Measurements from ENCODE around the gene NLRC4. TPM values are rescaled to one million over a fixed set of nuclear protein-coding genes. Genes with fewer than 3 reads are reported as not detected.
"Not testable (repeated sequence)": the region's sequence is repeated elsewhere in the genome, so short reads cannot be mapped to it uniquely, and the experiment has no call there.

NLRC4 gene
- not detected for total RNA-seq

GRCh38 chr2:32264422-32265105 lies at the start of gene NLRC4:
NLRC4 (minus strand) TSS chr2:32264886; CDS start chr2:32256775, 8,111 bp downstream.
- CTCF ChIA-PET, result no interaction called here
- POLR2A ChIA-PET, result no interaction called here

- POLR2A ChIA-PET, result no interaction called here
These were observed 45.9 kb upstream of the NLRC4 start for GRCh38 chr2:32310577-32310976.

GRCh38 chr2:32293966-32294562 lies 29.4 kb upstream of the NLRC4 start:
- CTCF ChIA-PET, POLR2A ChIA-PET: not testable (repeated sequence)

More at GRCh38 chr2:32310577-32310976, 45.9 kb upstream of the NLRC4 start:
- CTCF ChIA-PET, result no interaction called here

GRCh38 chr2:32293493-32293892 lies 28.8 kb upstream of the NLRC4 start:
- POLR2A ChIA-PET, CTCF ChIA-PET: not testable (repeated sequence)

- POLR2A ChIA-PET, result no interaction called here
These were observed 27.1 kb upstream of the NLRC4 start for GRCh38 chr2:32291746-32292145.

GRCh38 chr2:32290000-32290339 lies 25.3 kb upstream of the NLRC4 start:
- POLR2A ChIA-PET, result no interaction called here
- CTCF ChIA-PET, result interaction anchor here (0.7 kb wide), 1 partner anchor 123 kb away, joined by 3 read pairs; no protein-coding TSS in a partner anchor

More at GRCh38 chr2:32291746-32292145, 27.1 kb upstream of the NLRC4 start:
- CTCF ChIA-PET, result no interaction called here

- ChIA-PET POLR2A (interaction anchor here (0.6 kb wide), 1 partner anchor 77 kb away, joined by 7 read pairs; no protein-coding TSS in a partner anchor), CTCF (interaction anchor here (0.7 kb wide), 1 partner anchor 122 kb away, joined by 3 read pairs; no protein-coding TSS in a partner anchor)
These were observed 24.7 kb upstream of the NLRC4 start for GRCh38 chr2:32289165-32289999.

GRCh38 chr2:32284321-32284720 lies 19.6 kb upstream of the NLRC4 start:
- ChIA-PET CTCF (no interaction called here), POLR2A (no interaction called here)

- POLR2A ChIA-PET, result no interaction called here
- CTCF ChIA-PET, result interaction anchor here (0.6 to 0.7 kb wide), 2 partner anchors 68 to 905 kb away, joined by 3 to 5 read pairs; no protein-coding TSS in a partner anchor
These were observed 13.8 kb upstream of the NLRC4 start for GRCh38 chr2:32278478-32278853.

- CTCF ChIA-PET, result interaction anchor here (0.6 kb wide), 1 partner anchor 67 kb away, joined by 3 read pairs; no protein-coding TSS in a partner anchor
- POLR2A ChIA-PET, result no interaction called here
These were observed 13.2 kb upstream of the NLRC4 start, which contains the start of gene YIPF4 for GRCh38 chr2:32277674-32278477. YIPF4 (plus strand) TSS chr2:32277904; CDS start chr2:32278156, 252 bp downstream.

- CTCF ChIA-PET, result no interaction called here
- POLR2A ChIA-PET, result no interaction called here
These were observed 12.6 kb upstream of the NLRC4 start for GRCh38 chr2:32277363-32277673.

GRCh38 chr2:32275790-32276189 lies 11.1 kb upstream of the NLRC4 start:
- CTCF ChIA-PET, POLR2A ChIA-PET: not testable (repeated sequence)

- ChIA-PET CTCF (no interaction called here), POLR2A (no interaction called here)
These were observed 9.6 kb upstream of the NLRC4 start for GRCh38 chr2:32274289-32274688.

- CTCF ChIA-PET, result no interaction called here
These were observed 7.6 kb upstream of the NLRC4 start for GRCh38 chr2:32272279-32272678.

GRCh38 chr2:32271063-32271462 lies 6.4 kb upstream of the NLRC4 start:
- CTCF ChIA-PET, result no interaction called here
- POLR2A ChIA-PET, result no interaction called here

More at GRCh38 chr2:32272279-32272678, 7.6 kb upstream of the NLRC4 start:
- POLR2A ChIA-PET, result no interaction called here

GRCh38 chr2:32262105-32262504 lies 2.6 kb downstream of the NLRC4 start:
- ChIA-PET POLR2A (no interaction called here), CTCF (no interaction called here)

GRCh38 chr2:32260376-32260775 lies 4.3 kb downstream of the NLRC4 start:
- POLR2A ChIA-PET, result no interaction called here
- CTCF ChIA-PET, result interaction anchor here (0.6 to 1.0 kb wide), 2 partner anchors 240 to 293 kb away, joined by 3 read pairs; no protein-coding TSS in a partner anchor

GRCh38 chr2:32258242-32258641 lies 6.4 kb downstream of the NLRC4 start:
- ChIA-PET POLR2A (no interaction called here), CTCF (no interaction called here)

GRCh38 chr2:32250290-32250689 lies 14.4 kb downstream of the NLRC4 start:
- POLR2A ChIA-PET, result no interaction called here
- CTCF ChIA-PET, result no interaction called here

GRCh38 chr2:32249731-32250236 lies 14.9 kb downstream of the NLRC4 start:
- CTCF ChIA-PET, result no interaction called here
- POLR2A ChIA-PET, result no interaction called here
